GM12878 (cell line): ENCODE measurements around the gene CCDC82. TPM values are rescaled to one million over a fixed set of nuclear protein-coding genes. Genes with fewer than 3 reads are reported as not detected.

ENCODE experiments used
- ATAC-seq: fragments of 200-7000 bp; cut with Tn5 transposase; 3 replicates; pipeline ENCODE4 v1.9.1; 2020; ENCODE audit warnings: mild to moderate bottlenecking, moderate library complexity
- BruUV-seq: library from RNA; stranded (reverse); fragments of 400-500 nt; replicated peaks from 2 replicates; lab custom pipeline; 2021; lab: Mats Ljungman, UMichigan
- CTCF ChIA-PET: fragments of 300-600 bp; sonication (Branson Sonifier 250); formaldehyde crosslinking; extraction: SDS; loops from one replicate; lab custom pipeline; 2021; ENCODE audit warnings: inconsistent platforms; lab: Yijun Ruan, JAX
- POLR2A ChIA-PET: fragments of 350-600 bp; formaldehyde crosslinking; extraction: SDS; loops from one replicate; lab custom pipeline; 2021; ENCODE audit warnings: inconsistent platforms; lab: Charles Lee
- RAD21 ChIA-PET: fragments of 300-600 bp; sonication (Branson Sonifier 250); formaldehyde crosslinking; loops from one replicate; lab custom pipeline; 2023; ENCODE audit warnings: antibody characterized with exemption; ENCODE audit not compliant: unreplicated experiment; lab: Charles Lee
- SMC1A ChIA-PET: fragments of 300-600 bp; sonication (Branson Sonifier 250); formaldehyde crosslinking; loops from one replicate; lab custom pipeline; 2023; ENCODE audit not compliant: unreplicated experiment, uncharacterized antibody; lab: Charles Lee
- DNase-seq: peaks from one replicate; pipeline ENCODE4 v3.0.0-alpha.2; 2011; ENCODE audit warnings: low read depth, low spot score
- FAIRE-seq: peaks from 3 replicates; lab custom pipeline; 2011; peaks lifted over from hg19 to GRCh38; lab: Jason Lieb, UNC
- H2AFZ ChIP-seq: 2 replicates; pipeline ENCODE4 v1.6.0; 2011; ENCODE audit warnings: low read depth, low read length, control low read depth; ENCODE audit not compliant: control insufficient read depth
- H3K27ac ChIP-seq: 2 replicates; pipeline ENCODE4 v1.5.1; 2011; ENCODE audit warnings: control low read depth; ENCODE audit not compliant: control insufficient read depth, insufficient read depth
- H3K27me3 ChIP-seq, 2 experiments: replicated peaks in 1 of 2; 2 replicates each; pipeline versions ENCODE4 v1.6.0 to v1.6.1; 2011; ENCODE audit warnings: low read length in 1 of 2; ENCODE audit not compliant: control insufficient read depth in 2 of 2, insufficient read depth in 2 of 2
- H3K36me3 ChIP-seq, 2 experiments: 2 replicates each; pipeline ENCODE4 v1.5.1; 2011; ENCODE audit warnings: low read length in 1 of 2; ENCODE audit not compliant: control insufficient read depth in 2 of 2, insufficient read depth in 2 of 2
- H3K4me1 ChIP-seq: 2 replicates; pipeline ENCODE4 v1.6.1; 2011; ENCODE audit warnings: mild to moderate bottlenecking, low read length, moderate library complexity, mixed read lengths; ENCODE audit not compliant: control insufficient read depth, insufficient read depth
- H3K4me2 ChIP-seq: 2 replicates; pipeline ENCODE4 v1.6.0; 2011; ENCODE audit warnings: control low read depth; ENCODE audit not compliant: control insufficient read depth, insufficient read depth
- H3K4me3 ChIP-seq: fragments of 200-600 bp; sonication (generic); 2 replicates; pipeline ENCODE4 v1.5.1; 2016
- H3K79me2 ChIP-seq: 2 replicates; pipeline ENCODE4 v1.6.0; 2011; ENCODE audit warnings: low read length; ENCODE audit not compliant: control insufficient read depth, insufficient read depth
- H3K9ac ChIP-seq: 2 replicates; pipeline ENCODE4 v1.8.0; 2011; ENCODE audit warnings: low read length, control low read depth, mixed read lengths; ENCODE audit not compliant: control insufficient read depth, insufficient read depth
- H3K9me3 ChIP-seq: replicated peaks from 3 replicates; pipeline ENCODE4 v1.5.1; 2011; ENCODE audit warnings: mild to moderate bottlenecking, low read length; ENCODE audit not compliant: control insufficient read depth, insufficient read depth
- H4K20me1 ChIP-seq: 2 replicates; pipeline ENCODE4 v1.6.0; 2011; ENCODE audit not compliant: control insufficient read depth, insufficient read depth
- CBFB ChIP-seq: IDR thresholded peaks from 2 replicates; pipeline ENCODE4 v1.6.1; 2016; ENCODE audit warnings: antibody characterized with exemption, low read depth
- NFYA ChIP-seq: IDR thresholded peaks from 2 replicates; pipeline ENCODE4 v1.6.1; 2011; ENCODE audit warnings: low read depth, mild to moderate bottlenecking, low read length, improper control_type of control experiment, borderline replicate concordance
- RELB ChIP-seq: fragments of 450-650 bp; IDR thresholded peaks from 2 replicates; pipeline ENCODE4 v1.6.1; 2017; ENCODE audit warnings: low read depth, mild to moderate bottlenecking, moderate library complexity
- RUNX3 ChIP-seq: IDR thresholded peaks from 2 replicates; pipeline ENCODE4 v1.6.1; 2012; ENCODE audit warnings: low read length, inconsistent platforms
- SMAD1 ChIP-seq: fragments of 450-650 bp; IDR thresholded peaks from 2 replicates; pipeline ENCODE4 v1.6.1; 2018; ENCODE audit warnings: mild to moderate bottlenecking, low read depth; ENCODE audit not compliant: partially characterized antibody
- STAT3 ChIP-seq: IDR thresholded peaks from 2 replicates; pipeline ENCODE4 v1.6.1; 2011; ENCODE audit warnings: low read depth, low read length, improper control_type of control experiment
- USF2 ChIP-seq: IDR thresholded peaks from 2 replicates; pipeline ENCODE4 v1.6.1; 2011; ENCODE audit warnings: low read depth, low read length, improper control_type of control experiment, borderline replicate concordance
- YY1 ChIP-seq: IDR thresholded peaks from 2 replicates; pipeline ENCODE4 v1.6.1; 2011; ENCODE audit warnings: low read depth, mild to moderate bottlenecking, low read length
- WGBS: methylation state at CpG from one replicate; pipeline ENCODE4 v1.1.6; 2016; ENCODE audit warnings: low lambda C conversion rate; ENCODE audit not compliant: insufficient replicate concordance, insufficient coverage; ENCODE audit errors: missing lambda C conversion rate; 5-methylcytosine and 5-hydroxymethylcytosine counted together
- in situ Hi-C: fragments of 300-500 bp; cut with MboI; formaldehyde crosslinking; loops from 9 replicates; pipeline ENCODE4 v1.14.3; 2018; ENCODE audit warnings: mixed read lengths
- intact Hi-C: fragments of 100-400 bp; cut with micrococcal nuclease; formaldehyde crosslinking; loops from one replicate; pipeline ENCODE4 v1.14.2; 2022; ENCODE audit not compliant: unreplicated experiment
- polyA plus RNA-seq, 11 experiments: library from polyadenylated mRNA; depleted of rRNA in 4 of 11; unstranded in 6 of 11; stranded (reverse) in 5 of 11; fragments of >200 nt; fragmentation: Nextera tagmentation in 4 of 11; fragmentation: Illumina TruSeq in 1 of 11; extraction: Ambion mirVana in 4 of 11; extraction: Trizol in 1 of 11; gene quantifications; 1 replicate in 1 of 11; 2 replicates in 10 of 11; pipeline versions ENCODE4 v1.2.1 to v1.2.3, GENCODE V29; 2011 to 2016; ENCODE audit warnings: inconsistent platforms in 2 of 11, missing spikeins in 2 of 11, low read depth in 1 of 11
- total RNA-seq, 4 experiments: library from RNA; depleted of rRNA in 3 of 4; stranded (reverse); fragments of >200 nt in 3 of 4; fragmentation: Illumina TruSeq in 1 of 4; extraction: Trizol in 1 of 4; gene quantifications; 2 replicates each; pipeline versions ENCODE4 v1.2.1 to v1.2.3, GENCODE V29; 2013 to 2021

Gene CCDC82
- total and polyA plus RNA-seq, 10 of the 15 experiments (the other 5 are each of a cell fraction or from before 2014, with no cell fraction given): 15.2 to 62.4 (median 28.8) TPM

- H3K36me3 ChIP-seq: no peaks in the 10 kb centered on the region
- no peaks in the 10 kb centered on the region; the same call in 1 of the 3 replicates for H3K9me3 ChIP-seq
- H3K27ac ChIP-seq: peak overlapping the region; percentile 80
- FAIRE-seq: no peak
- ATAC-seq: no peak
- H3K4me2 ChIP-seq: peak overlapping the region; percentile 85
- peaks cover 75% of the 10 kb centered on the region for H3K79me2 ChIP-seq
- intact Hi-C loops (loop anchor here (2.0 to 5.0 kb wide), 5 partner anchors 83 to 418 kb away; partner anchors contain the start of gene MTMR2), in situ Hi-C loops (loop anchor here (5.0 kb wide), 1 partner anchor 283 kb away; no protein-coding TSS in a partner anchor)
- H3K9ac ChIP-seq: peak overlapping the region; percentile 66
- CTCF ChIA-PET: interaction anchor here (0.8 to 11.4 kb wide), 25 partner anchors 9 to 505 kb away, joined by 3 to 256 read pairs (median 17); partner anchors contain the start of genes CCDC82 and JRKL
- no peak for TF ChIP-seq NFYA
- no peak for TF ChIP-seq RELB
- no peak for TF ChIP-seq RUNX3
- no peak for TF ChIP-seq USF2
- TF ChIP-seq STAT3: no peak
- no peak for TF ChIP-seq YY1
- TF ChIP-seq CBFB: no peak
- TF ChIP-seq SMAD1: no peak
- POLR2A ChIA-PET: interaction anchor here (1.1 to 5.7 kb wide), 8 partner anchors 45 to 285 kb away, joined by 3 to 43 read pairs (median 6); partner anchors contain the start of genes CCDC82 and JRKL
- WGBS: 75% methylated on average over 4 of the region's 4 CpGs
- peaks cover 12% of the 10 kb centered on the region for H3K4me1 ChIP-seq
- no peak for DNase-seq
- TSS peak; percentile 34 for BruUV-seq
- H3K4me3 ChIP-seq: peak overlapping the region; percentile 100
- no peaks in the 10 kb centered on the region for H4K20me1 ChIP-seq
- no peaks in the 10 kb centered on the region for H3K27me3 ChIP-seq
- no peak overlapping the region for H2AFZ ChIP-seq
- RAD21 ChIA-PET: interaction anchor here (0.9 to 11.4 kb wide), 30 partner anchors 30 to 551 kb away, joined by 3 to 213 read pairs (median 9); partner anchors contain the start of genes CCDC82, FAM76B and JRKL
- SMC1A ChIA-PET: interaction anchor here (0.8 to 11.9 kb wide), 33 partner anchors 8 to 507 kb away, joined by 3 to 189 read pairs (median 8); partner anchors contain the start of genes CCDC82 and JRKL
These were observed 49.2 kb downstream of the CCDC82 start for GRCh38 chr11:96340555-96340885.
